ENCODE results near the gene SDC4.

Gene SDC4

GRCh38 chr20:45373353-45374100 is 25.3 kb upstream of the SDC4 start:
- TF ChIP-seq, protein P1, sequence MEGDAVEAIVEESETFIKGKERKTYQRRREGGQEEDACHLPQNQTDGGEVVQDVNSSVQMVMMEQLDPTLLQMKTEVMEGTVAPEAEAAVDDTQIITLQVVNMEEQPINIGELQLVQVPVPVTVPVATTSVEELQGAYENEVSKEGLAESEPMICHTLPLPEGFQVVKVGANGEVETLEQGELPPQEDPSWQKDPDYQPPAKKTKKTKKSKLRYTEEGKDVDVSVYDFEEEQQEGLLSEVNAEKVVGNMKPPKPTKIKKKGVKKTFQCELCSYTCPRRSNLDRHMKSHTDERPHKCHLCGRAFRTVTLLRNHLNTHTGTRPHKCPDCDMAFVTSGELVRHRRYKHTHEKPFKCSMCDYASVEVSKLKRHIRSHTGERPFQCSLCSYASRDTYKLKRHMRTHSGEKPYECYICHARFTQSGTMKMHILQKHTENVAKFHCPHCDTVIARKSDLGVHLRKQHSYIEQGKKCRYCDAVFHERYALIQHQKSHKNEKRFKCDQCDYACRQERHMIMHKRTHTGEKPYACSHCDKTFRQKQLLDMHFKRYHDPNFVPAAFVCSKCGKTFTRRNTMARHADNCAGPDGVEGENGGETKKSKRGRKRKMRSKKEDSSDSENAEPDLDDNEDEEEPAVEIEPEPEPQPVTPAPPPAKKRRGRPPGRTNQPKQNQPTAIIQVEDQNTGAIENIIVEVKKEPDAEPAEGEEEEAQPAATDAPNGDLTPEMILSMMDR (IDR thresholded peaks at IDR 0.05), result peak; percentile 86
- Histone ChIP-seq H3K9me3 (no peaks in the 10 kb centered on the region), H3K36me3 (no peaks in the 10 kb centered on the region), H3K4me3 (ENCODE audit: low read depth in 1 of 2, low read length in 1 of 2) (peak overlapping the region; percentile 63), H3K4me1 (ENCODE audit: control insufficient read depth in 1 of 2, insufficient read depth in 1 of 2, low read depth in 1 of 2, low read length in 1 of 2) (peaks cover 24 to 29% of the 10 kb centered on the region in 2 experiments), H3K27ac (peak overlapping the region; percentile 50), H3K27me3 (peaks cover 10% of the 10 kb centered on the region)

DNA sequence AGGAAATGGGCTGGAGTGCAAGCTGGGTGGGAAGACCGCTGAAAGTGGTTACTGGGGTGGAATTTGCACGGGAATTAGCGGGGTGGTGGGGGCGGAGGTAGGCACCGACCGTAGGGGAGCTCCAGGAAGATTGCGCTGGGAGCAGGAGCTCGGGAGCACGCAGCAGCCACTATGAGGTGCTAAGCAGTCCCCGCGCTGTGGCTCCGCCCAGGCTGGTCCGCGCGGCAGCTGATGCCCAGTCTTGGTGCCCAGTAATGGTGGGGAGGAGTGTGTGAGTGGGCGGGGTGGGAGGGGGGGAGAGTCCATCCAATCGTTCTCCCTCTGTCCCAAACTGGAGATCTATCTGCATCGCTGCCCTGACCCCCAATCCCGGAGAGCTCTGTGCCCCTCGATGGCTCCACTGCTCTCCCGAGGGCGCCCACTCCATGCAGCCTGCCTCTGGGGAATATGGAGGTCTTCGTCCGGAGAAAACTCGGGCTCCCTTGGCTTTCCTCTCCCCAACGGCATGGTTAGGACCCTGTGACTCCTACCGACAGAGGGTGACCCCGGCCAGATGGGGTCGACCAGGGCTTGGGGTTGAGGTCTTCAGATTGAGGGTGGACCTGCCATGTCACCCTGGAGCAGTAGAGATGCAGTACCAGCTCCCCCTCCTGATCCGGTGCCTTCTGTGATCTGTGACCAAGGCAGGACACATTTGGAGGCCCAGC is 24.6 kb upstream of the SDC4 start:
- peak overlapping the region in 1 of 2 experiments; percentile 63 for H3K4me3 ChIP-seq (ENCODE audit: low read depth in 1 of 2, low read length in 1 of 2)
- H3K27me3 ChIP-seq, result peaks cover 10% of the 10 kb centered on the region
- TF ChIP-seq, protein P1 (IDR thresholded peaks at IDR 0.05), result no peak
- H3K27ac ChIP-seq, result peak overlapping the region; percentile 50
- peaks cover 31 to 37% of the 10 kb centered on the region in 2 experiments for H3K4me1 ChIP-seq (ENCODE audit: control insufficient read depth in 1 of 2, insufficient read depth in 1 of 2, low read depth in 1 of 2, low read length in 1 of 2)
- H3K36me3 ChIP-seq, result peaks cover under 1% of the 10 kb centered on the region
- no peaks in the 10 kb centered on the region for H3K9me3 ChIP-seq

DNA sequence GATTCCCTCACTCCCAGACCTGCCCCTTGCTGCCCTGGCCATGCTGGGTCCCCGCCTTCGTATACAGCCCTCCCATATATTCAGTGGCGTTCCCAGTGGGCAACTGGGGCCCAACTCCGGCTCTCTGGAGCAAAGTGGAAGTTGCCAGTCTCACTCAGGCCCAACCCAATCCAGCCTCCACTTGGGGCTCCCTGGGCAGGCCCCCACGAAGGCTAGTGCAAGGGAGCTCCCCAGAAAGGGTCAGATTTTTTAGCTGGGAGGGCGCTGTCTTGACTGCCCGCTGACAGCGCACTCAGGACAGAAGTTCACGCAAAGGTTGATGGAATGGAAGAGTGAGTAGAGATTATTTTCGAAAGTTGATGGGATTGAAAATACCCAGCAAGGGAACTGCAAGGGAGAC is 24.0 kb upstream of the SDC4 start:
- Histone ChIP-seq H3K27me3 (peaks cover 10% of the 10 kb centered on the region), H3K9me3 (no peaks in the 10 kb centered on the region), H3K27ac (no peak overlapping the region), H3K4me1 (ENCODE audit: control insufficient read depth in 1 of 2, insufficient read depth in 1 of 2, low read depth in 1 of 2, low read length in 1 of 2) (peaks cover 37 to 41% of the 10 kb centered on the region in 2 experiments), H3K36me3 (peaks cover 7% of the 10 kb centered on the region), H3K4me3 (ENCODE audit: low read depth in 1 of 2, low read length in 1 of 2) (no peak overlapping the region)
- TF ChIP-seq, protein P1 (IDR thresholded peaks at IDR 0.05), result no peak

DNA sequence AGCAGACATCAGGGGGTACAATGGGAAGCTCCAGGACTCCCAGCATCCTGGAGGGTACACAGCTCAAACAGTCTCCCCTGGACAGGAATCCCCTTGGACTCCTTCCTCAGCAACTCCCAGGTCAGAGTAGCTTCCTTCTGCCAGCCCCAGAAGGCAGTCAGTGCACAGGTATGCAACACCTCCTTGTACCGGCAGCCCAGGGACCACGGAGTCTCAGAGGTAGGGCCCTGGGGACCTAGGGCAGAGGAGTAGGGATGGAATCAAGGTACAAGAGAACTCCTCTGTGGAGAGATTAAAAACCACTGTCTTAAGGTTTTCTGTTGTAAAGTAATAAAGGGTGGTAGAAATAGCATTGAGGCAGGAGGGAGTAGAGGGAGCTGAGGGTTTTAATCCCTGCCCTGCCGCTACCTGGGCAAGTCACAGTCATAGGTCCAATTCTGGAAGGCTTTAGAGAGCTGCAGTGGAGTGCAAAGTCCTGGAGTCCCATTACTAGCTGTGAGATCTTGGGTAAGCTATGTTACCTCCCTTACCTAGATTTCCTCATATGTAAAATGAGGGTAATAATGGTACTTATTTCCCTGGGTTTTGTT is 22.4 kb upstream of the SDC4 start:
- no peaks in the 10 kb centered on the region for H3K9me3 ChIP-seq
- no peak overlapping the region for H3K4me3 ChIP-seq (ENCODE audit: low read depth in 1 of 2, low read length in 1 of 2)
- TF ChIP-seq, protein P1 (IDR thresholded peaks at IDR 0.05), result no peak
- peaks cover 38 to 41% of the 10 kb centered on the region in 2 experiments for H3K4me1 ChIP-seq (ENCODE audit: control insufficient read depth in 1 of 2, insufficient read depth in 1 of 2, low read depth in 1 of 2, low read length in 1 of 2)
- H3K36me3 ChIP-seq, result peaks cover 22% of the 10 kb centered on the region
- no peak overlapping the region for H3K27ac ChIP-seq
- H3K27me3 ChIP-seq, result peaks cover 10% of the 10 kb centered on the region

DNA sequence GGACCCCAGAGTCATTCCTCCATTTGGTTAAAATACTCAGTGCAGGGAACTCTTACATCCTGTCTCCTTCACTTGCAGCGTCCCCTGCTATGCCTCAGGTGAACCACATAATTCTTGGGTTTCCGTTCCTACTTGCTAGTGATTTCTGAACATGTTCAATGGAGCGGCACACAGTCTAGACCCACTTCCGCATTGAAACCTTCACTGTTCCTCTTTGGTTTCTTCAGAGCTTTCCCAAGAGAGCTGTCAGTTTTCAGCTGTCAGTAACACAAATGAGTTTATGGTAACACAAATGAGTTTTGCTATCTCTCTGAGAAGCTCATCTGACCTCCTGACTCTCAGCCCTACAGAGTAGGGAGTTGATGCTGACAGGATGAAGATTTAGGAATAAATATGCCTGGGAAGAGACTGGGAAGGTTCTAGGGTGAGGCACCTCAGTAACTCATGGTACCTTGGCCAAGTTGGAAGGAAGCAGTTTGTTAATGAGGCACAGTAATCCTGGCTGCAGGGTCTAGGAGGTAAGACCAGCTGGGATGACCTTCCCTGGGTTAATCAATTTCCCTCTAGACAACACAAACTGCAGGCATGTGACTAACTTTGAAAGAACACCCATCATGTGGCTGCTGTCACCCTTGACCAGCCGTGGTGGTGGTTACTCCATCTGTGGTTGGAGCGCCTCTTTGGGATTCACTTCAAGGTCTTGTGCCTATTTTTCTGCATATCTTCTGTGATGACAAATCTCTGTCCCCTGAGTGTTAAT is 20.2 kb upstream of the SDC4 start:
- Histone ChIP-seq H3K4me1 (ENCODE audit: control insufficient read depth in 1 of 2, insufficient read depth in 1 of 2, low read depth in 1 of 2, low read length in 1 of 2) (peaks cover 41 to 43% of the 10 kb centered on the region in 2 experiments), H3K4me3 (ENCODE audit: low read depth in 1 of 2, low read length in 1 of 2) (peak overlapping the region in 1 of 2 experiments; percentile 22), H3K27me3 (peaks cover 10% of the 10 kb centered on the region), H3K9me3 (no peaks in the 10 kb centered on the region), H3K27ac (peak overlapping the region; percentile 81), H3K36me3 (peaks cover 30% of the 10 kb centered on the region)
- TF ChIP-seq, protein P1 (IDR thresholded peaks at IDR 0.05), result no peak

Data from neutrophil (primary cell).